T-cell (primary cell): ENCODE results near the gene CAVIN2. TPM values are rescaled to one million over a fixed set of nuclear protein-coding genes. Genes with fewer than 3 reads are reported as not detected.

ENCODE experiments used
- ATAC-seq, 4 experiments: fragments of 200-7000 bp in 3 of 4; fragments of 150-1000 bp in 1 of 4; cut with Tn5 transposase; replicated peaks in 1 of 4; 1 replicate in 3 of 4; 2 replicates in 1 of 4; pipeline ENCODE4 v1.10.0; 2021; ENCODE audit warnings: moderate library complexity in 3 of 4, mild to moderate bottlenecking in 2 of 4, moderate number of reproducible peaks in 1 of 4
- CTCF ChIA-PET, 2 donors: fragments of 300-600 bp; sonication (Branson Sonifier 250); formaldehyde crosslinking; loops; one replicate each; lab custom pipeline; 2022; ENCODE audit warnings: antibody characterized with exemption in 2 of 2; lab: Charles Lee
- POLR2A ChIA-PET, 2 donors: fragments of 300-600 bp; sonication (Branson Sonifier 250); formaldehyde crosslinking; loops; one replicate each; lab custom pipeline; 2022; ENCODE audit warnings: antibody characterized with exemption in 2 of 2; lab: Charles Lee
- DNase-seq, 35 experiments: peaks; one replicate each; pipeline versions ENCODE4 v3.0.0 to v3.0.0-alpha.2; 2013 to 2023
- H3K27ac ChIP-seq: one replicate; pipeline ENCODE4 v1.5.1; 2013; ENCODE audit warnings: low read length
- H3K27me3 ChIP-seq, 2 experiments: replicated peaks in 1 of 2; 1 replicate in 1 of 2; 2 replicates in 1 of 2; pipeline versions ENCODE4 v1.6.1 to v1.7.0; 2013; ENCODE audit warnings: low read length in 1 of 2, mixed read lengths in 1 of 2; ENCODE audit not compliant: control insufficient read depth in 2 of 2, insufficient read depth in 2 of 2; ENCODE audit errors: extremely low read depth in 1 of 2
- H3K36me3 ChIP-seq, 2 donors: 1 replicate in 1 of 2; 2 replicates in 1 of 2; pipeline versions ENCODE4 v1.6.1 to v1.7.0; 2013; ENCODE audit warnings: low read length in 1 of 2; ENCODE audit not compliant: control insufficient read depth in 2 of 2, insufficient read depth in 1 of 2; ENCODE audit errors: extremely low read depth in 1 of 2
- H3K4me1 ChIP-seq, 2 experiments: 1 replicate in 1 of 2; 2 replicates in 1 of 2; pipeline versions ENCODE4 v1.6.1 to v1.7.0; 2013; ENCODE audit warnings: low read length in 2 of 2, mixed read lengths in 1 of 2; ENCODE audit not compliant: insufficient read depth in 2 of 2, control insufficient read depth in 1 of 2; ENCODE audit errors: extremely low read depth in 1 of 2
- H3K4me3 ChIP-seq, 2 donors: 1 replicate in 1 of 2; 2 replicates in 1 of 2; pipeline versions ENCODE4 v1.5.1 to v1.7.0; 2013; ENCODE audit warnings: mild to moderate bottlenecking in 2 of 2, low read length in 1 of 2, moderate library complexity in 1 of 2; ENCODE audit not compliant: control insufficient read depth in 1 of 2; ENCODE audit errors: extremely low read depth in 1 of 2
- H3K9me3 ChIP-seq: 2 replicates; pipeline ENCODE4 v1.7.0; 2013
- H3K27ac Mint-ChIP-seq, 2 donors: one replicate each; pipeline ENCODE4 v1.8.0; 2020 to 2021; ENCODE audit warnings: mild to moderate bottlenecking in 2 of 2, mixed read lengths in 2 of 2
- H3K27me3 Mint-ChIP-seq, 2 donors: one replicate each; pipeline ENCODE4 v1.8.0; 2021 to 2022; ENCODE audit warnings: mixed read lengths in 2 of 2
- H3K36me3 Mint-ChIP-seq: one replicate; pipeline ENCODE4 v1.8.0; 2021; ENCODE audit warnings: mixed read lengths
- H3K4me1 Mint-ChIP-seq, 3 donors: one replicate each; pipeline ENCODE4 v1.8.0; 2020 to 2022; ENCODE audit warnings: mixed read lengths in 3 of 3, mild to moderate bottlenecking in 1 of 3
- H3K4me3 Mint-ChIP-seq, 3 donors: one replicate each; pipeline ENCODE4 v1.8.0; 2020 to 2022; ENCODE audit warnings: mild to moderate bottlenecking in 3 of 3, mixed read lengths in 3 of 3, moderate library complexity in 3 of 3
- H3K9me3 Mint-ChIP-seq, 3 donors: one replicate each; pipeline ENCODE4 v1.8.0; 2020 to 2022; ENCODE audit warnings: mixed read lengths in 3 of 3
- WGBS: methylation state at CpG from one replicate; pipeline ENCODE4 v1.1.5; 2013; ENCODE audit warnings: missing lambda C conversion rate; ENCODE audit not compliant: insufficient coverage; 5-methylcytosine and 5-hydroxymethylcytosine counted together
- total RNA-seq, 35 experiments: library from RNA in 6 of 35; stranded (reverse) in 6 of 35; fragments of 120-200 nt in 1 of 35; gene quantifications; one replicate each; pipeline versions ENCODE4 v1.2.1 to v1.2.4 and lab custom pipeline; 2013 to 2026

CAVIN2 gene
- total RNA-seq, 5 donors from 2014 or later (not counting 1 experiment from before 2014, with no cell fraction given) = 0.26 to 2.7 (median 0.40) TPM

GRCh38 chr2:191859681-191860080, 12.8 kb upstream of the CAVIN2 start:
- Histone ChIP-seq H3K27ac (no peak overlapping the region), H3K9me3 (no peaks in the 10 kb centered on the region), H3K4me1 (no peaks in the 10 kb centered on the region), H3K4me3 (no peak overlapping the region), H3K36me3 (no peaks in the 10 kb centered on the region), H3K27me3 (no peaks in the 10 kb centered on the region)
- Mint-ChIP-seq H3K27me3 (peaks cover 4 to 14% of the 10 kb centered on the region in 2 donors), H3K4me1 (no peaks in the 10 kb centered on the region), H3K4me3 (no peak overlapping the region), H3K27ac (no peak overlapping the region), H3K9me3 (peaks cover 0 to 1% (median 0%) of the 10 kb centered on the region in 3 donors), H3K36me3 (no peaks in the 10 kb centered on the region)
- ATAC-seq (no peak), DNase-seq (no peak)
- WGBS = 100% methylated on average over 1 of the region's 1 CpG
- POLR2A ChIA-PET = no interaction called here
- CTCF ChIA-PET = no interaction called here

DNA sequence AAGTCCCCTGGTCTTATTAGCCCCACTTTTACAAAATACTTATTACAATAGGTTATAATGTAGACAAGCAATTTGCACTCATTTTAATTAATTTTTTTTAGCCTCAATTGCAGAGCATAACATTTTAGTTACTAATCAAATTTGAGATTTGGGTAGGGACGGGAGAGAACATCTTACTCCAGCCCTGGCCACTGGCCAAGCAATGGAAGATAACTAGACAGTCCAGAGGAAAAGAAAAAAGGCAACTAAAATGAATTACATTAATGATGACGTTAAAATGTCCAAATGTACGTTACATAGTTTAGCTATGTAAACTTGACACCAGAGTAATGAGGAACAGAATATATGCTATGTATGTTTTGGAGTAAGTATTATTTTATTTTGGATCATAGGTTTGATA, 11.0 kb upstream of the CAVIN2 start:
- Mint-ChIP-seq H3K27ac (no peak overlapping the region), H3K27me3 (peaks cover 4 to 8% of the 10 kb centered on the region in 2 donors), H3K36me3 (no peaks in the 10 kb centered on the region), H3K9me3 (peaks cover 0 to 1% (median 0%) of the 10 kb centered on the region in 3 donors), H3K4me3 (no peak overlapping the region), H3K4me1 (no peaks in the 10 kb centered on the region)
- H3K9me3 ChIP-seq = no peaks in the 10 kb centered on the region
- H3K4me3 ChIP-seq = no peak overlapping the region
- no peaks in the 10 kb centered on the region for H3K36me3 ChIP-seq
- CTCF ChIA-PET = no interaction called here
- no peaks in the 10 kb centered on the region for H3K27me3 ChIP-seq
- POLR2A ChIA-PET = interaction anchor here in 1 of 2 donors (0.5 kb wide), 1 partner anchor 781 kb away, joined by 7 read pairs; no protein-coding TSS in a partner anchor
- H3K4me1 ChIP-seq = no peaks in the 10 kb centered on the region
- 100% methylated on average over 2 of the region's 3 CpGs for WGBS
- H3K27ac ChIP-seq = no peak overlapping the region
- ATAC-seq (no peak), DNase-seq (no peak)

- no CpG with 5 or more reads among the region's 2 CpGs for WGBS
These were observed 10.4 kb upstream of the CAVIN2 start for GRCh38 chr2:191857259-191857805.

GRCh38 chr2:191856111-191856876, 9.4 kb upstream of the CAVIN2 start:
- DNase-seq (no peak), ATAC-seq (no peak)
- H3K4me3 ChIP-seq = no peak overlapping the region
- no peaks in the 10 kb centered on the region for H3K9me3 ChIP-seq
- H3K27me3 ChIP-seq = no peaks in the 10 kb centered on the region
- H3K9me3 Mint-ChIP-seq = peaks cover 0 to 1% (median 0%) of the 10 kb centered on the region in 3 donors
- WGBS = 84% methylated on average over 3 of the region's 7 CpGs
- H3K4me1 ChIP-seq = no peaks in the 10 kb centered on the region
- no peaks in the 10 kb centered on the region for H3K36me3 ChIP-seq
- H3K27ac ChIP-seq = no peak overlapping the region
- ChIA-PET POLR2A (no interaction called here), CTCF (no interaction called here)
- no peaks in the 10 kb centered on the region for H3K4me1 Mint-ChIP-seq
- H3K4me3 Mint-ChIP-seq = no peak overlapping the region
- no peaks in the 10 kb centered on the region for H3K36me3 Mint-ChIP-seq
- H3K27me3 Mint-ChIP-seq = peaks cover 4 to 13% of the 10 kb centered on the region in 2 donors
- no peak overlapping the region for H3K27ac Mint-ChIP-seq

More at GRCh38 chr2:191857259-191857805, 10.4 kb upstream of the CAVIN2 start:
- no peaks in the 10 kb centered on the region for H3K4me1 Mint-ChIP-seq
- CTCF ChIA-PET = no interaction called here
- H3K9me3 Mint-ChIP-seq = peaks cover 0 to 1% (median 0%) of the 10 kb centered on the region in 3 donors
- no peaks in the 10 kb centered on the region for H3K36me3 ChIP-seq
- H3K4me1 ChIP-seq = no peaks in the 10 kb centered on the region
- no peak overlapping the region for H3K4me3 ChIP-seq
- no peaks in the 10 kb centered on the region for H3K36me3 Mint-ChIP-seq
- no peak overlapping the region for H3K27ac Mint-ChIP-seq
- ATAC-seq (no peak), DNase-seq (no peak)
- no peaks in the 10 kb centered on the region for H3K27me3 ChIP-seq
- no peak overlapping the region for H3K27ac ChIP-seq
- POLR2A ChIA-PET = interaction anchor here in 1 of 2 donors (0.5 kb wide), 1 partner anchor 781 kb away, joined by 7 read pairs; no protein-coding TSS in a partner anchor
- peaks cover 4 to 8% of the 10 kb centered on the region in 2 donors for H3K27me3 Mint-ChIP-seq
- no peak overlapping the region for H3K4me3 Mint-ChIP-seq
- H3K9me3 ChIP-seq = no peaks in the 10 kb centered on the region

DNA sequence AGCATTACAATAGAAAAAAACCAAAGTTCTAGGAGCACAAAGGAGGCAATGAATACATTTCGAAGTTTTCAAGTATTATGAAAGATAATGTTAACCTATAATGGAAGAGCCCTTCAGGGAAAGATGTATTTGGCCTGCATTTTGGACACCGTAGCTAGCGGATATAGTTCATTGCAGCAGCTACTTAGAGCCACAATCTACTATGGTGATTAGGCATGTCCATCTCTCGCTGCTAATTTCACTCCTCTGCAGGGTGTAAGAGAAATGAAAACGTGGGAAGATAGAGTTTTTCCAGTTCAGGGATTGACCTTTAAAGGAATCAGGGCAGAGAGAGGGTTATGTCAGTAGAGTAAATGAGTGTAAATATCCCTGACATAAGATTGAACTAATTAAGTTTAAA, 8.5 kb upstream of the CAVIN2 start:
- no peaks in the 10 kb centered on the region for H3K36me3 Mint-ChIP-seq
- CTCF ChIA-PET = no interaction called here
- H3K36me3 ChIP-seq = no peaks in the 10 kb centered on the region
- ATAC-seq (no peak), DNase-seq (no peak)
- no peaks in the 10 kb centered on the region for H3K9me3 ChIP-seq
- no peaks in the 10 kb centered on the region for H3K9me3 Mint-ChIP-seq
- H3K4me3 ChIP-seq = no peak overlapping the region
- H3K27me3 ChIP-seq = no peaks in the 10 kb centered on the region
- no peak overlapping the region for H3K4me3 Mint-ChIP-seq
- H3K4me1 ChIP-seq = no peaks in the 10 kb centered on the region
- H3K27ac Mint-ChIP-seq = no peak overlapping the region
- 79% methylated on average over 2 of the region's 5 CpGs for WGBS
- no peaks in the 10 kb centered on the region for H3K4me1 Mint-ChIP-seq
- no peak overlapping the region for H3K27ac ChIP-seq
- peaks cover 4 to 13% of the 10 kb centered on the region in 2 donors for H3K27me3 Mint-ChIP-seq
- POLR2A ChIA-PET = no interaction called here

- Histone ChIP-seq H3K4me1 (no peaks in the 10 kb centered on the region), H3K9me3 (no peaks in the 10 kb centered on the region), H3K36me3 (no peaks in the 10 kb centered on the region), H3K27me3 (no peaks in the 10 kb centered on the region), H3K27ac (no peak overlapping the region), H3K4me3 (no peak overlapping the region)
- DNase-seq (no peak), ATAC-seq (no peak)
- CTCF ChIA-PET = no interaction called here
- POLR2A ChIA-PET = no interaction called here
- Mint-ChIP-seq H3K9me3 (no peaks in the 10 kb centered on the region), H3K36me3 (no peaks in the 10 kb centered on the region), H3K4me3 (no peak overlapping the region), H3K27ac (no peak overlapping the region), H3K27me3 (peaks cover 4 to 16% of the 10 kb centered on the region in 2 donors), H3K4me1 (no peaks in the 10 kb centered on the region)
- 70% methylated on average over 1 of the region's 6 CpGs for WGBS
These were observed 7.8 kb upstream of the CAVIN2 start for GRCh38 chr2:191854382-191855372.
